ENCODE measurements around the gene SEMA3D. TPM values are rescaled to one million over a fixed set of nuclear protein-coding genes. Genes with fewer than 3 reads are reported as not detected.

The SEMA3D gene
- total RNA-seq, 1 experiment from 2014 or later = 1.4 TPM

- ChIA-PET CTCF (no interaction called here), POLR2A (no interaction called here), RAD21 (ENCODE audit: low non-redundant PET in 1 of 2, low total read pairs in 2 of 2, uncharacterized antibody in 2 of 2, unreplicated experiment in 2 of 2) (no interaction called here)
- no TSS peak for BruUV-seq (replicated peaks)
- Histone ChIP-seq H2AFZ (ENCODE audit: low read depth, low read length, poor library complexity, severe bottlenecking) (no peak overlapping the region), H3K4me3 (replicated peaks in 1 of 2; ENCODE audit: low read depth in 1 of 2, low read length in 2 of 2) (no peak overlapping the region), H3K4me1 (ENCODE audit: control insufficient read depth in 1 of 2, insufficient read depth in 2 of 2, low read length in 2 of 2) (no peaks in the 10 kb centered on the region), H3K9me2 (ENCODE audit: insufficient read depth) (no peaks in the 10 kb centered on the region), H4K20me1 (ENCODE audit: insufficient read depth) (no peaks in the 10 kb centered on the region), H3K36me3 (ENCODE audit: control insufficient read depth in 1 of 2, insufficient read depth in 2 of 2, low read length in 2 of 2) (no peaks in the 10 kb centered on the region), H3K9ac (ENCODE audit: low read length) (no peak overlapping the region), H3K27me3 (ENCODE audit: insufficient read depth, low read length) (no peaks in the 10 kb centered on the region), H3K27ac (ENCODE audit: low read depth, low read length) (no peak overlapping the region), H3K4me2 (ENCODE audit: low read length) (no peak overlapping the region), H3K9me3 (ENCODE audit: control insufficient read depth in 1 of 2, insufficient read depth in 1 of 2, low read depth in 1 of 2, low read length in 2 of 2) (no peaks in the 10 kb centered on the region), H3K79me2 (ENCODE audit: insufficient read depth, low read length) (no peaks in the 10 kb centered on the region)
- intact Hi-C loops (cut with micrococcal nuclease) = no loop called here
- ATAC-seq = no peak
- no peak for TF ChIP-seq FOSL1 (IDR thresholded peaks at IDR 0.05; ENCODE audit: low read depth)
- no peak for TF ChIP-seq EZH2 (IDR thresholded peaks at IDR 0.05)
- TF ChIP-seq REST (IDR thresholded peaks at IDR 0.05; ENCODE audit: low read depth) = no peak
- no peak for TF ChIP-seq RAD21 (IDR thresholded peaks at IDR 0.05; ENCODE audit: low read depth)
- TF ChIP-seq MAX (IDR thresholded peaks at IDR 0.05) = no peak
- no peak for TF ChIP-seq CEBPB (IDR thresholded peaks at IDR 0.05; ENCODE audit: low read depth)
- DNase-seq (ENCODE audit: low read depth, low spot score) = no peak
Measured at GRCh38 chr7:85068799-85069198, 118.1 kb downstream of the SEMA3D start.

- BruUV-seq (replicated peaks) = no TSS peak
- no peak overlapping the region for H3K27ac ChIP-seq (ENCODE audit: low read depth, low read length)
- POLR2A ChIA-PET = no interaction called here
- no peaks in the 10 kb centered on the region for H3K36me3 ChIP-seq (ENCODE audit: control insufficient read depth in 1 of 2, insufficient read depth in 2 of 2, low read length in 2 of 2)
- CTCF ChIA-PET = no interaction called here
- H3K4me1 ChIP-seq (ENCODE audit: control insufficient read depth in 1 of 2, insufficient read depth in 2 of 2, low read length in 2 of 2) = no peaks in the 10 kb centered on the region
- no peak for DNase-seq (ENCODE audit: low read depth, low spot score)
- H3K79me2 ChIP-seq (ENCODE audit: insufficient read depth, low read length) = no peaks in the 10 kb centered on the region
- no peak overlapping the region for H3K4me3 ChIP-seq (replicated peaks in 1 of 2; ENCODE audit: low read depth in 1 of 2, low read length in 2 of 2)
- no peak overlapping the region for H2AFZ ChIP-seq (ENCODE audit: low read depth, low read length, poor library complexity, severe bottlenecking)
- TF ChIP-seq RAD21 (IDR thresholded peaks at IDR 0.05; ENCODE audit: low read depth) = no peak
- no peak for TF ChIP-seq TCF7L2 (IDR thresholded peaks at IDR 0.05; ENCODE audit: borderline replicate concordance, extremely low read depth, insufficient read depth, insufficient read length)
- TF ChIP-seq ATF3 (IDR thresholded peaks at IDR 0.05) = no peak
- no peak for TF ChIP-seq FOSL1 (IDR thresholded peaks at IDR 0.05; ENCODE audit: low read depth)
- TF ChIP-seq ZNF274 (IDR thresholded peaks at IDR 0.05; ENCODE audit: low read depth, low read length) = no peak
- TF ChIP-seq YY1 (IDR thresholded peaks at IDR 0.05; ENCODE audit: extremely low read depth, insufficient replicate concordance, low read depth, low read length) = no peak
- TF ChIP-seq EGR1 (IDR thresholded peaks at IDR 0.05; ENCODE audit: low read depth) = no peak
- TF ChIP-seq ZFX (IDR thresholded peaks at IDR 0.05) = no peak
- TF ChIP-seq POLR2AphosphoS5 (IDR thresholded peaks at IDR 0.05; ENCODE audit: low read depth, low read length) = no peak
- no peak for TF ChIP-seq ZBTB33 (IDR thresholded peaks at IDR 0.05; ENCODE audit: extremely low read depth, insufficient replicate concordance, low read length)
- no peak for TF ChIP-seq JUND (IDR thresholded peaks at IDR 0.05)
- RAD21 ChIA-PET (ENCODE audit: low non-redundant PET in 1 of 2, low total read pairs in 2 of 2, uncharacterized antibody in 2 of 2, unreplicated experiment in 2 of 2) = no interaction called here
- H3K4me2 ChIP-seq (ENCODE audit: low read length) = no peak overlapping the region
- no peaks in the 10 kb centered on the region for H3K9me2 ChIP-seq (ENCODE audit: insufficient read depth)
- H3K9ac ChIP-seq (ENCODE audit: low read length) = no peak overlapping the region
- no peaks in the 10 kb centered on the region for H4K20me1 ChIP-seq (ENCODE audit: insufficient read depth)
- no peaks in the 10 kb centered on the region for H3K27me3 ChIP-seq (ENCODE audit: insufficient read depth, low read length)
- intact Hi-C loops (cut with micrococcal nuclease) = no loop called here
- ATAC-seq = no peak
- H3K9me3 ChIP-seq (ENCODE audit: control insufficient read depth in 1 of 2, insufficient read depth in 1 of 2, low read depth in 1 of 2, low read length in 2 of 2) = no peaks in the 10 kb centered on the region
Measured at GRCh38 chr7:85067371-85067770, 119.5 kb downstream of the SEMA3D start.
